ENCODE data around the gene LMO7.
"Not testable (repeated sequence)": the region's sequence is repeated elsewhere in the genome, so short reads cannot be mapped to it uniquely, and the experiment has no call there.

Gene LMO7

DNA sequence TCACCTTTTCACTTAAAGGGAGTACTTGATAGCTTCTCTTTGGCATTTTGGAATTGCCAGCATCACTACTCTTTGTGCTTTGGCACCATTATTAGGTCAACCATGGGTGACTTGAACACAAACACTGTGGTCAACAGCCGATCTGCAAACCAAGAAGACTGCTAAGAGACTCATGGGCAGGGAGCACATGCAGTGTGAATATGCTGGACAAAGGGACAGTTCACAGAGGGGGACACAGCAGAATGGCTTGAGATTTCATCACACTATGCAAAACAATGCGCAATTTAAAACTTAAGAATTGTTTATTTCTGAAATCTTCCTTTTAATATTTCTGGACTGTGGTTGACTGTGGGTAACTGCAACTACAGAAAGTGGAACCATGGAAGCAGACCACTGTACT is 64.4 kb downstream of the LMO7 start:
- DNase-seq, result no peak

DNA sequence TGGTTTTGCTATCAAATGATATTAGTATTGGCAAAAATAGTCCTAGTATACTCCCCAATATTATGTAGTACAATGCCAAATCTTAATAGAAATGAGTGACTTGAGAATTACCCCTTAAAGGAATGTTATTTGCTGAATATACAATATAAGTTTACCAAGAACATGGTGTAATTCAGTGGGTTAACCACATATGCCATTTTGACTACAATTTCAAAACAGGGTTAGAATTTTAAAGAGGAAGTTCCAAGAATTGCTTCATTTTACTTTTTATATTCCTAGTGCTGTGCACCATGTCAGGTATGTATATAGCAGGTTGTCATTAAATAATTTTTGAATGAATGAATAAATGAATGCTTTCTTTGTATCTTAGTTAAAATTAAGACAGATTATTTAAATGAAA is 66.3 kb downstream of the LMO7 start:
- DNase-seq, result no peak

DNA sequence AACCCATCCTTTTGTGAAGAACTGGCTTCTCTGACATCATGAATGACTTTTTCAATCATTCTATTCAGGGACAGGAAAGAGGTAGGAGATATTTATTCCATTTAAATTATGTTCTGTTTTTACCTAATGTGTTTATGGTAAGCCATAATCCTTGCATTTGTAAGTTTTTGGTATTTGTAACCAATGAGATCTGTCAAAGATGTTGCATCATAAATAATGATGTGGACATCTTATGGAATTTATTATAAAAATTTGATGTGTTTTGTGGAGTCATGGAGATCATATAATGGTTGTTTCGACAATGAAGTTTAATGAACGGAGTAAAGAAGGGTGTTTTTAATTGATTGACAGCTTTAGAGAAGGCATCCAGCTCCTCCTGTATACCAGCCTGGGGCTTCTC is 67.6 kb downstream of the LMO7 start:
- DNase-seq, result no peak

DNA sequence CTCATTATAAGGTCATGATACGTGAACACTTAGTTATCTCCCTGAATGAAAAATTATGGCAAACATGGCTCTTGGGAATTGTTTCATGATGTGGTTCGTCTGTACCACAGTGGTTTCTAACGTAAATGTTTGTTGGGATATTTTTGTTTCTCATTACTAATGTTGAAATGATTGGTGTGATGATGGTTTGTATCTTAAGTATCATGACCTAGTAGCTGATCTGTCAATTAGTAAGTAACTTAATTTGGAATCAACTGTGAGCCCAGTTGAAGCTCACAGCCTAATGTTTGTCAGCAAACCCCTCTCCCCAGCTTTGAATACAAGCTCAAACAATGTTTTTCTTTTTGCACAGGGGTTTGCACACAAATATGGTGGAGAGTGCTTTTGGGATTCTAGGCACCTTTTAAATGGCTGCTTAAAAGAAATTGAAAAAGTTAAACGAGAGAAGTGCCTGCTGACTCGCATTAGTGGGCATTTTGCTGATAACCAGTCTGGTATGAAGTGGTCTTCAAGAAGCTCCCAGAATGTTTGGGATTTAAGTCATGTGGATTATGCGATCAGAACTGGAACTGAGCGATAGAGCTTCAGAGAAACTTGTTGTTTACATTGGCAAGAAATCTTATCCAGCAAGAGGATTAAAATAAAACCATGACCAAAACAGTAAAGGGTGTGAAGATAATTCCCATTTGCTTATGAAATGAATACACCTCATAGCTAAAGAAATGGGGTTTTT is 68.2 kb downstream of the LMO7 start:
- no peak for DNase-seq

DNA sequence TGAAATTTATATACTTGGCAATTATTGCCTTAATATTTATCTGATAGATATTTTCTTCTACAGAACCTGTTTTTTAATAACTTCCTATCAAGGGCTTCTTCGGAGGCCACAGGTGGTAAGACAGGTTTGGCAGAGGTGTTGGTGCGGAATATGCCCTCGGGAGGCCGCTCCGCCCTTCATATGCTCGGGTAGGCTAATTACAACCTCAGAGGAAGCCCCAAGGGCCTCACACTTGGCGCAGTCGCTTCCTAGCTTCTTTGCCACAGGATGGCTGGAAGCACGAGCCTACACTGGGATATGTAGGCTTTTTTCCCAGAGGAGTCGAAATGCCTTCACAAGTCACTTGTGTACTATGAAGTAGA is 68.8 kb downstream of the LMO7 start:
- no peak for DNase-seq

DNA sequence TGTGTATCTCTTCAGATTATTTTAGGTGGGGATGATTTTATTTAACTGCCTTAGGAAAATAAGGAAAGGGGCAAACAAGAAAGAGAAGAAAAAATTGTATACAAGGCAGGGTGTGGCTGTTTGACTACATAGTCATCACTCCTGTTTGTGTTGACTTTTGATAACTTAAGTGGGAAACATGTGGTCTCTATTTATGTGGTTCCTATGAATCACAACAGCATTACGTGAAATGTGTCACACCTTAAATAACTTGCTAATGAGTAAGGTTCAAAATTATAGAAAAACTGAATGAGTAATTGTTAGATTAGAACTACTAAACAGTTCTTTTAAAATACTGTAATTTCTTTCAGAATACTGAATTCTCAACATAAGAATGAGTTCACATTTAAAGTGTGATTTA is 69.3 kb downstream of the LMO7 start:
- no peak for DNase-seq

DNA sequence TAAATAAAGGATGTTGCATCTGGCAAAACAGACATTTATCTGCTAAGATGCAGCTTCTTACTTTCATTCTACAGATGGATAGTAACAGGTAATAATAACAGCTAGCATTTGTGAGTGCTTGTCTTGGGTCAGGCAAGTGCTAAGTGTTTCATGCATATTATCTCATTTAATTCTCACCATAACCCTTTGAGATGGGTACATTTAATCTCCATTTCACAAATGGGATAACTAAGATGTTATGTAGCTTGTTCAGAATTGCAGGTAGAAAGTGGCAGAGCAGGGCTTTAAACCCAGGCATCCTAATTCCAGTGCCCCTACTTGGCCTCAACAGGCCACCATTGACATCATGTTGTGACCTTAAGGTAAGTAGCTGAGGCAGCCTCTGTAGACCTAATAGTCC is 69.8 kb downstream of the LMO7 start:
- no peak for DNase-seq

DNA sequence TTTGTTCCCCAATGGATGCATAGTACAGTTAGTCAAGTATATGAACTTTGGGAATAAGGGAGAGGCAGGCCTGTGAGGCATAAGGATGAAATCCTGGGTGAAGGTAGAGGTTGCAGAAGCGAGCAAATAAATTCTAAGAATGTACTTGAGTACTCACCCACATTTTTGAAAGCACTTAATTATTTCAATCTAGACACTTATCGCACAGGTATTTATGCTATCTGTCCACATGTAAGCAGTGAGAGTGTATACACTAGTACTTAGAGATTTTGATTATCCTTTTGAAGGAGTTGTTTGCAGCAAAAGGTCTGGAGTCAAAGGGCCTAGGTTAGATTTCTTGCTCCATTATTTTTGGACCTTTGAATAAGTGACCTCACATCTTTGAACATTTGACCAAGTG is 77.7 kb downstream of the LMO7 start:
- no peak for DNase-seq

DNA sequence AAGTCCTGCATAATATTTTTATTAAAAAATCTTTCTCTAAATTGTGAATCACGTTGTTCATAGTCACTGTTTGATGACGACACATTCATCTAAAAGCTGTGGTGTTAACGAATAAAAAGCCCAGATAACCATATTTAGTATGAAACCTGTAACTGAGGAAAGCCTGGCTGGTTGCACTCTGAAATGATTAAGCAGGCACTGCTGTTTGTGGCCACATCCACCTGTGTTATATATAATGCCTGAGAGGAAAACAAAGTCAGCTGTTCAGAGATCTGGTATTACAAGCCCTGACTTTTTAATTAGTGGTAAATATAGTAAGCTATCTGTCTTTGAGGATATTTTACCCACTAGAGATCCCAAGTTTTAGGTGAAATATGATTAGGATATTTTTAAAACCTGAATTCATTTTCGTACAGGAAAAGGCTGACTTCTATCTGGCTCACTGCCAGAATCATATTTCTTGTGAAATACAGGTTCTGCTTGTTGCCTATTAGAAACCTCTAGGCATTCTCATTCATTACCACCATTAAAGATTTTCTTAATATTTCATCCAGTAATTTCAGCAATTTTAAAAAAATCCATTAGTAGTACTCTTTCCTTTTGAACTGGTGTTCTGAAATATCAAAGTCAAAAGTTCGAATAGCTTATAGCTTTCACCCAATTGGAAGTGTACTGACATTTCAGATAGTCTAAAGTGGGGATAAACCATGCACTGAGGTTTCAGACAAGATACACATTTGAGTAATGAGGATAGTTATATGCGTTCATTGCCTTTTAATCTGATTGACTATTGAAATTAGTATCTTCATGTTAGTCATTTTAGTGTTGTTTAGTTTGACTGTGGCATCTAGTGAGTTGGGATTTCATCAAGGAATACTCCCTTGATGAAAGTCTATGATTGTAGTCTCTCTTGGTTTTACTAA is 79.7 kb downstream of the LMO7 start:
- no peak for DNase-seq

DNA sequence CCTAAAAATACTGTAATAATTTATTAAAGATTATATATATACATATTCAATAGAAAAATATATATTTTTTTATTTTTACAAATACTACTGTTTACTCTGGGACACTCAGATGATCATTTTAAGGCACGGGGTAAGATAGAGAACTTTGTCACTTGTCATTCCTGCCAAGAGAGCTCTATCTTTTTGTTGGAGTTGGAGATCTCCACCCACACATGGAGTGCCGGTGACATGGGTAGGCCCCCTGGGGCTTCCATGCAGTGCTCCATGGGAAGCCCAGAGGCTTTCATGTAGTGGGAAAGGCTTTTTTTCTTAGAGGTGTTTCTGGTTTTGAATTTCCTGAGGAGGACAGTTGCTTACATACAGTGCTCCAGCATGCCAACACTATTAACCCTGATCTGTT is 81.4 kb downstream of the LMO7 start:
- no peak for DNase-seq

DNA sequence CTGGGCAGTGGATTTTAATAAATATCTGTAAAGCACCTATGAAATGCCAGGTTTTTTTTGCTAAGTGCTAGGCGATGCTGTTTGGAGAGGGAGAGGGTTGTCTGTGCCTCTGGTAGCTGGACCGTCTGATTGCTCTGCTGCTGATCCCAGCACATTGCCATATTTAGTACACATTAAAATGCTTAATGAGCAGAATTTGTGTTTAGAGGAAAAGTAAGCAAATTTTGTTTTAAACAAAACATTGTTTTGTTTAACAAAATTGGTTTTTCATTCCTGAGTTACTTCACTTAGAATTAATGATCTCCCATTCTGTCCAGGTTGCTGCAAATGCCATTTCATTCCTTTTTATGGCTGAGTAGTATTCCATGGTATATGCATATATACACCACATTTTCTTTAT is 85.2 kb downstream of the LMO7 start:
- no peak for DNase-seq

DNA sequence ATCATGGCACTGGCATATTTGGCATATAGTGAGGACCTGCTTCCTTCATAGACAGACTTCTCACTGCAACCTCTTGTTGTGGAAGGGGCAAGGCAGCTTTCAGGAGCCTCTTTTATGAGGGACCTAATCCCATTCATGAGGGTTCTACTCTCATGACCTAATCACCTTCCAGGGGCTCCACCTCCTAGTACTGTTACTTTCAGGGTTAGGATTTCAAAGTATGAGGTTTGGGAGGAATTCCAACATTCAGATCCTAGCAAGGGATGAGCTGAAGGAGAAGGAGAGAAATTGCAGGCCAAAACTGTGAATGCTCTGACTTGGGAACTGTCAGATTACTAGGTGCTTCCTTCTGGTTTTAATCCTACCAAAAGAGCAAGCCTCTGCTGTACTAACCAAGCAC is 87.8 kb downstream of the LMO7 start:
- DNase-seq, result no peak

DNA sequence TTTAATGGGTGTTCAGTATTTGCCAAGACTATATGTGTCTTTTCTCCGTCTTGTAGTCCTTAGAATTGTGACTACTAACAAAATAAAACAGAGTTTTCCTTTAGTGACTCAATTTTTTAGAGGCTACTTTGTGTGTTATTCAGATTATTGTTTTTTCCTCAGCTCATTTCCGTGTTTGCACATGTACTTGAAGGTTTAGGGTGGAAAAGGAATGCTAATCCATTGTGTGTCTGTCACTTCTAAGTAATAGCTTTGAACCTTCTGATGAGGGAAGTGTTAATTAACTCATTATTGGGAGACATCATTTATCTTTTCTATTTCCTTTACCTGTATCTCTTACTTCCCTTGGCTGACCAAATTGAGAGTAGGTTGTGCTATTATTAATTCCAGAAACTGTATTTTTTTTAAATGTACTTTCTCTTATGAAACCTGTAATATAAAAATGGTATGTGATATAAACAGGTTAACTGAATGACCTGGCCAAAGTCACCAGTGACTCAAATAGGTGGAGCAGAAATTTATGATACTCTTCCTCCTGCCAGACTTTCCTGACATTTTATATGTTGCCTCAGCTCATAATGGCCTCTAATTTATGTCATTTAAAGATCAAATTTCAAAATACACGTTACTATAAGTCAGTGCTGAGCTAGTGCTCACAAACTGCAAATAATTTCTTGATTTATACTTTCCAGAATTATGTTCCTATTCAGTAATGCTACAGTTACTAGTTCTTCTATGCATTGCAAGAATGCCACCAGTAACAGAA is 88.8 kb downstream of the LMO7 start:
- no peak for DNase-seq

DNA sequence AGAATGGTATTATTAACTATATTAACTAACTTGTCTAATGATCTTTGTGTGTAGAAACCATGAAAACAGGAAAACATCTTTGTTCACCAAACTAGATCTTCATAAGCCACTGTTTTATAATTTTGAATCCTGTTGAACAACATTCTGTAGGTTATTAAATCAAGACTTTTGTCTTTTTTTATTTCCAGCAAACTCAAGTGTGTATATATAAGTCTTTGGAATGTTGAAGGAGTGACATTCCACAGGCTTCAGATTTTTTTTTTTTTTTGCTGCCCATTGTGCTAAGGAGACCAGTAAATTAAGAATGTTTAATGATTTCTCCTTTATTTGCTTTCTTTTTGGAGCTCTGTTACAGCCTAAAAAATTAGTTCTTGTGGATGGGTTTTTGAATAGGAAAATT is 89.6 kb downstream of the LMO7 start:
- no peak for DNase-seq

DNA sequence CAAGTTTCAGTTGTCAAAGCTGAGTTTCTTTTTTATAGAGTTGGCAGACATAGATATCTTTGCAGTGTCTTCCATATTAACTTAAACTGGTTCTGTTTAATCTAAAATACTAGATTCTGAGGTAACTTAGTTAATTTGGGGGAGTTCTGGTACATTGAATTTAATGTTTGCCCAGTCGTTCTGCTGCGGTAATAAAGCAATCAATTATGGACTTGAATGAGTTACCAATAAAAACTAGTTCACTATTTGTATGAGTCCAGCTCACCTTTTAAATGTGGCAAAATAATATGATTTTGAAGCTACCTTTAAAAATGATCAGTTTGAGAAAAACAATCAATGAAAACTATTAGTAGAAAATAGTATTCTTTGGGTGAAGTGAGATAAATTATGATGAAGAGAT is 90.2 kb downstream of the LMO7 start:
- no peak for DNase-seq

DNA sequence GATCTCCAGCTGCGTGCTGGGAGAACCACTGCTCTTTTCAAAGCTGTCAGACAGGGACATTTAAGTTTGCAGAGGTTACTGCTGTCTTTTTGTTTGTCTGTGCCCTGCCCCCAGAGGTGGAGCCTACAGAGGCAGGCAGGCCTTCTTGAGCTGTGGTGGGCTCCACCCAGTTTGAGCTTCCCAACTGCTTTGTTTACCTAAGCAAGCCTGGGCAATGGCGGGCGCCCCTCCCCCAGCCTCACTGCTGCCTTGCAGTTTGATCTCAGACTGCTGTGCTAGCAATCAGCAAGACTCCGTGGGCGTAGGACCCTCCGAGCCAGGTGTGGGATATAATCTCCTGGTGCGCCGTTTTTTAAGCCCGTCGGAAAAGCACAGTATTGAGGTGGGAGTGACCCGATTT is 97.0 kb downstream of the LMO7 start:
- not testable (repeated sequence) for DNase-seq

DNA sequence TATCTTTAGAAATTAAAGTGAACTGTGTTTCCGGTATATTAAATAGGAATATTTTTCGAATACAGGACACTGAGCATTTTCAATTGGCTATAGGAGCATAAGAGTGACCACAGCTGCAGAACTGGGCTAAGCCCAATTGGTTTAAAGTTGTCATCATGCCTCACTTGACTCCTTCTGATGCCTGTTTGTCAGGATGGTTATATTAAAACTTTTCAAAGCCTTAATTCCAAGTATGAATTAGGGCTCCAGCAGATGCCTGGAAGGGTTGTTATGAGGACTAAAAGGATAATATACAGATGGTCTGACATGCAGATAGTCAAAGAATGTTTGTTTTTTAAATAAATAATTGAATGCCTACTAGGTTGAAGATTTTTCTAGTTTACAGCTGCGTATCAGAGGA is 100.0 kb downstream of the LMO7 start:
- DNase-seq, result no peak

DNA sequence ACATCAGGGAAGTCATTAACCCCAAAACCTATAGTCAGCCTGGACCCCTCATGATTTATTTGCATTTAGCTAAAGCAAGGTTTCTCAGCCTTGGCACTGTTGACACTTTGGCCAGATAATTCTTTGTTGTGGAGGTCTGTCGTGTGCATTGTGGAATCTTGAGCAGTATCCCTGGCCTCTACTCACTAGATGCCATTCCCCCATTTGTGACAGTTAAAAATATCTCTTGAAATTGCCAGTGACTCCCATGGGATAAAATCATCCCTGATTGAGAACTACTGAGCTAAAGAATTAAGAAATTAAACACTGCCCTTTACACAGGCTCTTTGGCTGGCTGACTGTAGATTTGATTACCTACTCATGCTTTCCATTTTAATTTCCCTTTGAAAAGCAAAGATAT is 102.7 kb downstream of the LMO7 start:
- no peak for DNase-seq

DNA sequence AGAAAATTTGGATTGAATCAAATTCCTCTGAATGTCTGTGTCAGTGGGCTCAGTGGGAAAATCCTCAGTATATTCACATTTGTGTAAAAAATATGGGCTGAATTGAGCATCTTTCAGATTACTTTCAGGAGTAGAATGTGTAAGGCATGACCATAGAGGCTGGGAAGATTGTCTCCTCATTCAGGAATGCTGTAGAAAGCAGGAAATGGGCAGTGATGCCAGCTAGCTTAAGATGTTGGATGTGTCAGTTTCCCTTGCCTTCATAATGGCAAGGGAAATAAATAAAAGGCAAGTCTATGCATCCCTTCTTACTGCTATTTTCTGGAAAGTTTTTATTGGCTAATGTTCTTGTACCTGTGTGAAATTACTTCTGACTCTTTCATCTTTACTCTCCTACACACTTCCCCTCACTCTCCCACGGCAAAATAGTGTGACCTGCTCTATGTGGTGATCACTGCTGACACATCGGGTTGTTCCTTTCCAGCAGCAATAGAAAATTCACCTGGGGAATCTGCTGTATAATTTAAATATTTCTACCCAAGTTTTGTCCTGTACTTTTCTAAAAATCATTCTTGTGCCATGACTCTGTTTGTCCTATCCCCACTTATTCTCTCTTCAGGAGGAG is 103.2 kb downstream of the LMO7 start:
- DNase-seq, result no peak

DNA sequence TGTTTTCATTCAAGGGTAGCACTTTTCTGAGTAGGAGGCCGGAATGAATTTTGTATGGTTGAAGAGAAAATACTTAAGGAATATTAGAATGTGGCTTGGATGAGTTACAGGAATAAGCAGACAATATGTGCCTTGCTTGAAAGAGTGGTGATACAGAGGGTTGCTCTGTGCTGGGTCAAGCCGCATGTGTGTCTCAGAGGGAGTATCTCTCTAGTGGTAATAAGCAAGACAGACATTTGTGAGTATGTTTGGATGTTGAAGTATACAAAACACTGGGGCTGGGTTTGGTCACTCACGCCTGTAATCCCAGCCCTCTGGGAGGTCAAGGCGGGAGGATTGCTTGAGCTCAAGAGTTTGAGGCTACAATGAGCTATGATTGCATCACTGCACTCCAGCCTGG is 103.9 kb downstream of the LMO7 start:
- DNase-seq, result no peak

DNA sequence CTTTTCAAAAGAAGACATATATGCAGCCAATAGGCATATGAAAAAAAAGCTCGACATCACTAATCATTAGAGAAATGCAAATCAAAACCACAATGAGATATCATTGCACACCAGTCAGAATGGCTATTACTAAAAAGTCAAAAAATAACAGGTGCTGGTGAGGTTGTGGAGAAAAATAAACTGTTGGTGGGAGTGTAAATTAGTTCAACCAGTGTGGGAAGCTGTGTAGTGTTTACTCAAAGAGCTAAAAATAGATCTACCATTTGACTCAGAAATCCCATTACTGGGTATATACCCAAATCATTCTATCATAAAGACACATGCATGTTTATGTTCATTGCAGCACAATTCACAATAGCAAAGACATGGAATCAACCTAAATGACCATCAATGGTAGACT is 106.9 kb downstream of the LMO7 start:
- not testable (repeated sequence) for DNase-seq

DNA sequence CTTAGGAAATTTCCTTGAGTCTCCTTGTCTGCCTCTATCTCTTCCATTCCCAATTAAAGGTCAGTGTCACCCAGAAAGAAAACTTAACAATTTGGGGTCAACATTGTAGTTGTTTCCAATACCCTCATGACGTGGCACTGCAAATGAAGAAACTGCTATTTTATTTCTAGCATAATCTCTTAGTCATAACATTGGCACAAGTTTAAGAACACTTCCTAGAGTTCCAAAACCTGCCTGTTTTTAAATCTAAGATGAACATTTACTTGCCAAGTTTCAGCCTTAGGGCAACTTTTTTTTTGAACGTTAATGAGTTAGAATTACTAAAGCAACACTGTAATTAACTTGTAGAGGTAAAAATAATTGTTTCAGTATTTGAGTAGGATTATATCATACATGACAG is 108.0 kb downstream of the LMO7 start:
- DNase-seq, result no peak

DNA sequence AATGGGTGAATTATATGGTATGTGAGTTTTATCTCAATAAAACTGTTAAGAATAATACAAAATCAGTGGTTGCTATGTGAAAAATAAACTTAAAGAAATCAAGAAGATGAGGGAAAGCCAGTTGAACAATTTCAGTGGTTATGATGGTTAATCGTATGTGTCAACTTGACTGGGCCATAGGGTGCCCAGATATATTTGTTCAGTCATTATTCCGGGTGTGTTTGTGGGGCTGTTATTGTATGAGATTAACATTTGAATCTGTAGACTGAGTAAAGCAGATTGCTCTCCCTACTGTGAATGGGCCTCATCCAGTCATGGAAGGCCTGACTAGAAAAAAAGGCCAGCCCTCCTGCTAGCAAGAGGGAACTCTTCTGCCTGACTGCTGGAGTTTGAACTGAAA is 109.3 kb downstream of the LMO7 start:
- no peak for DNase-seq
